GM23248 (cell line): ENCODE results near the gene AMACR.

Source experiments
- EZH2 ChIP-seq: fragments of 200-600 bp; sonication (generic); IDR thresholded peaks from 2 replicates; pipeline ENCODE4 v1.6.1; 2018; ENCODE audit warnings: antibody characterized with exemption, mild to moderate bottlenecking; ENCODE audit not compliant: insufficient read depth, poor library complexity, severe bottlenecking
- EZH2phosphoT487 ChIP-seq: fragments of 200-600 bp; sonication (generic); IDR thresholded peaks from 2 replicates; pipeline ENCODE4 v1.6.1; 2018; ENCODE audit warnings: antibody characterized with exemption, moderate library complexity, mild to moderate bottlenecking, low read depth; ENCODE audit not compliant: insufficient read depth

DNA sequence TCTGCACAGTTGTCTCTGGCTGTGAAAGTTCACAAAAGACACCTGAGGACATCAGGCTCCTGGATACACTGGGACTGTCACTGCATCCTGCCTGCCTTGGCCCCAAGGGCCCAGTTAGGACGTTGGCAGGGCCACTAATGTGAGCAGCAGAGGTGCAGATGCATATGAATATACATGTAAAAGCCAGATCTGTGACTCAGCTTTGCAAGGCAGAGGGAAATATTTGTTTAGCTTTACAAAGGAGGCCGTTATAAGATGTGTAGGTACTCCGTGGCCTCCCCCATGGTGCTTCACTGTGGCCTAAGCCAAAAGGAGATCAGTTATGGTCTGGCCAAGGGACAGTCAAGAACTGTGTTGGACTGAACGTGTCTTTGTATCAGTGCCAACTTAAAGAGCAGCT, 39.3 kb upstream of the AMACR start:
- no peak for TF ChIP-seq EZH2
- TF ChIP-seq EZH2phosphoT487, result no peak
